ENCODE results near the gene ARMH4. TPM values are rescaled to one million over a fixed set of nuclear protein-coding genes. Genes with fewer than 3 reads are reported as not detected.

Gene ARMH4
- total RNA-seq, 2 donors from 2014 or later = 2.4 to 45.1 TPM

DNA sequence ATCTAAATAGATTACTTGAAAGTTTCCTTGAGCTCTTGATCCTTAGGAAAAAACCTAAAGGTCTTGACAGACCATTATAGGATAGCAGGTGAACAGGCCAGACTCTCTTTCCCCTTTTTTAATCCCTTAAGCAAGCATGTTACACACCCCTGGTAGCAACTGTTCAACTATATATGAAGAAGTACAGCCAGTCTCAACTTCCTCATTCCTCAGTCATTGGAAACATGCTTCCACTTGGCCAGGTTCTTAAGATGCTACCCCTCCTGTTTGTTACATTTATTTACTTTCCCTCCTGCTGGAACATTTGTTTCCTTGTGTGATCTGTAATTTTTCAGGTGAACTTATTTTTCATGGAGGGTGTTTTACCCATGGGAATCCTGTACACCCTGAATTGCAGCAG lies 124.1 kb downstream of the ARMH4 start:
- Histone ChIP-seq H3K36me3 (no peaks in the 10 kb centered on the region), H3K27ac (no peak overlapping the region), H3K4me1 (replicated peaks) (no peaks in the 10 kb centered on the region), H3K27me3 (replicated peaks; ENCODE audit: insufficient read depth) (no peaks in the 10 kb centered on the region), H3K9me3 (no peaks in the 10 kb centered on the region), H3K4me3 (no peak overlapping the region)
- no peak for DNase-seq (ENCODE audit: low spot score)
- peak; percentile 36 for TF ChIP-seq POLR2AphosphoS5 (IDR thresholded peaks at IDR 0.05)
- TF ChIP-seq, protein P1, sequence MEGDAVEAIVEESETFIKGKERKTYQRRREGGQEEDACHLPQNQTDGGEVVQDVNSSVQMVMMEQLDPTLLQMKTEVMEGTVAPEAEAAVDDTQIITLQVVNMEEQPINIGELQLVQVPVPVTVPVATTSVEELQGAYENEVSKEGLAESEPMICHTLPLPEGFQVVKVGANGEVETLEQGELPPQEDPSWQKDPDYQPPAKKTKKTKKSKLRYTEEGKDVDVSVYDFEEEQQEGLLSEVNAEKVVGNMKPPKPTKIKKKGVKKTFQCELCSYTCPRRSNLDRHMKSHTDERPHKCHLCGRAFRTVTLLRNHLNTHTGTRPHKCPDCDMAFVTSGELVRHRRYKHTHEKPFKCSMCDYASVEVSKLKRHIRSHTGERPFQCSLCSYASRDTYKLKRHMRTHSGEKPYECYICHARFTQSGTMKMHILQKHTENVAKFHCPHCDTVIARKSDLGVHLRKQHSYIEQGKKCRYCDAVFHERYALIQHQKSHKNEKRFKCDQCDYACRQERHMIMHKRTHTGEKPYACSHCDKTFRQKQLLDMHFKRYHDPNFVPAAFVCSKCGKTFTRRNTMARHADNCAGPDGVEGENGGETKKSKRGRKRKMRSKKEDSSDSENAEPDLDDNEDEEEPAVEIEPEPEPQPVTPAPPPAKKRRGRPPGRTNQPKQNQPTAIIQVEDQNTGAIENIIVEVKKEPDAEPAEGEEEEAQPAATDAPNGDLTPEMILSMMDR (IDR thresholded peaks at IDR 0.05) = no peak
- intact Hi-C loops (cut with DNase I) = no loop called here

DNA sequence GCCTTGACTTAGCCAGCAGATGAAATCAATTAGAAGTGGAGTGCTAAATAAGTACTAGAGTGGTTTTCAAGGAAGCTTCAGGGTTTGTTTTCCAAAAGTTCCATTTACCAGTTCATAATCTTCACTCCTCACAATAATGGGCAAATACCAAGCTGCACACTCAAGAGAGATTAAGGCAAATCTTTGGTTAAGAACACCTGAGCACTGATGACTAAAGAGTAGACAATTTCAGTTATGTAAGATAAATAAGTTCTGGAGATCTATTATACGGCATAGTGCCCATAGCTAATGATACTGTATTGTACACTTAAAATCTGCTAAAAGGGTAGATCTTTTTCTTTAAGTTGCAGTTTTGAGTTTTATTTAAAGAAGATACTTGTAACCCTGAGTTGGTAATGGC lies 125.0 kb downstream of the ARMH4 start:
- H3K36me3 ChIP-seq = no peaks in the 10 kb centered on the region
- DNase-seq (ENCODE audit: low spot score) = no peak
- H3K27ac ChIP-seq = no peak overlapping the region
- intact Hi-C loops (cut with DNase I) = no loop called here
- no peak overlapping the region for H3K4me3 ChIP-seq
- no peaks in the 10 kb centered on the region for H3K4me1 ChIP-seq (replicated peaks)
- WGBS = 95% methylated on average over 1 of the region's 1 CpG
- TF ChIP-seq, protein P1 (IDR thresholded peaks at IDR 0.05) = no peak
- TF ChIP-seq POLR2A (IDR thresholded peaks at IDR 0.05) (no peak), POLR2AphosphoS5 (IDR thresholded peaks at IDR 0.05) (no peak)
- no peaks in the 10 kb centered on the region for H3K27me3 ChIP-seq (replicated peaks; ENCODE audit: insufficient read depth)
- no peaks in the 10 kb centered on the region for H3K9me3 ChIP-seq

DNA sequence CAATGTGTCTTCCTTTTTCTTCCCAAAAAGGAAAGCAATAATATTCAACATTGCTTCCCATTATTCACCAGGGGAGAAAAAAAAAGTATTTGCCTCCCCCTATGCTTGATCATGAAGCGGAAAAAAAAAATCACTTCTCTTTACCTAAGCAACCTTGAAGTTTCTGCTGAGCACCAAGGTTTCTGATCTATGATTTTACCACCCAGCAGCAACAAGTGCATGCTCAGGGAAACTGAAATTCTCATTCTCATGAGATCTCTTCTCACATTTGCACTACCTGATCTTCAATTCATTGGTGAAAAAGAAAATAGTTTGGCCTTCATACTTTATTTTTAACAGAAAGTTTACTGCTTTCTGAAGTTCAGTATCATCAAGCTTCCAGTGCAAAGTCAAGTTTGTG lies 125.8 kb downstream of the ARMH4 start:
- TF ChIP-seq POLR2AphosphoS5 (IDR thresholded peaks at IDR 0.05) (no peak), POLR2A (IDR thresholded peaks at IDR 0.05) (no peak)
- TF ChIP-seq, protein P1 (IDR thresholded peaks at IDR 0.05) = no peak
- no peaks in the 10 kb centered on the region for H3K27me3 ChIP-seq (replicated peaks; ENCODE audit: insufficient read depth)
- 98% methylated on average over 1 of the region's 1 CpG for WGBS
- intact Hi-C loops (cut with DNase I) = no loop called here
- no peaks in the 10 kb centered on the region for H3K36me3 ChIP-seq
- no peak overlapping the region for H3K27ac ChIP-seq
- DNase-seq (ENCODE audit: low spot score) = no peak
- H3K4me1 ChIP-seq (replicated peaks) = no peaks in the 10 kb centered on the region
- no peak overlapping the region for H3K4me3 ChIP-seq
- no peaks in the 10 kb centered on the region for H3K9me3 ChIP-seq

DNA sequence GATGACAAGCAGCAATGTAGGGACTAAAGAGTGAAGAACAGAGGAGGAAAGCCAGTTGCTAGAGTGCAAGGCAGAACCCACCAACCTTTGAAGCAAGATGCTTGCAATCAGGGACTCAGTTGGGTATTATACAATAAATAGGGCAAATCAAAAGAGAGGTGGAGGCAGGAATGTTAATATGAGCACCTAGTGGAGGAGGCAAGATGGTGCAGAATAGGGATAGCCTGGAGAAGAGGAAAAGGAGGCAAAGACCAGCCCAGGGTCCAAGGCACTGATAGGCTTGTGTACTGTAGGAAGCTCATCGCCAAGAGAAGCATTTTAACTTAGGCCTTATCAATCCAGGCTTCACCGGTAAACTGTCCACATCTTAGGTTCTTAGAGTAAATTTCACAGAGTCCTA lies 137.2 kb downstream of the ARMH4 start:
- no peaks in the 10 kb centered on the region for H3K4me1 ChIP-seq (replicated peaks)

DNA sequence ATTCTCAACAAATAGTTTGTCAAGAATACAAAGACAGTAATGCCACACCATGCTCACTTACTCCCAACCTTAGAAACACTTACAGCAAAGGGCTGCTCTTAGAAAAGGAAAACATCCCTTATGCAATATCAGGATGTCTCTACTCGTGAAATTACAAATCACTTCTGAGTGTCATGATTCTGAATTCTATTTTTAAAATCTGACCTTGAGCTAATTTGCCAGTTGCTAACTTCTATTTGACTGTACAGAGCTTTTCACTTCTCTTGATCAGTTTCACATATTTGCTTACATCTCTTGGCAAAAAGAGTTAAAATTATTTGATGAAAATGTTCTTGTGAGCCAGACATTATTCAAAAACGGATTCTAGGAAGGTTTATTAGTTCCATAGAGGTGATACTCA lies 149.4 kb downstream of the ARMH4 start:
- H3K4me3 ChIP-seq = no peak overlapping the region
- no peak for TF ChIP-seq POLR2A (IDR thresholded peaks at IDR 0.05)
- H3K27ac ChIP-seq = no peak overlapping the region
- intact Hi-C loops (cut with DNase I) = loop anchor here (5.0 kb wide), 1 partner anchor 50 kb away; no protein-coding TSS in a partner anchor
- no peak for DNase-seq (ENCODE audit: low spot score)
- H3K9me3 ChIP-seq = no peaks in the 10 kb centered on the region
- H3K36me3 ChIP-seq = no peaks in the 10 kb centered on the region
- 73% methylated on average over 2 of the region's 2 CpGs for WGBS
- H3K4me1 ChIP-seq (replicated peaks) = no peaks in the 10 kb centered on the region
- no peaks in the 10 kb centered on the region for H3K27me3 ChIP-seq (replicated peaks; ENCODE audit: insufficient read depth)

More for the DNA sequence above, 137.2 kb downstream of the ARMH4 start:
- H3K27me3 ChIP-seq (replicated peaks; ENCODE audit: insufficient read depth) = no peaks in the 10 kb centered on the region
- 96% methylated on average over 2 of the region's 2 CpGs for WGBS
- no peak for DNase-seq (ENCODE audit: low spot score)
- no peak overlapping the region for H3K27ac ChIP-seq
- TF ChIP-seq, protein P1 (IDR thresholded peaks at IDR 0.05) = no peak
- TF ChIP-seq POLR2A (IDR thresholded peaks at IDR 0.05) = no peak
- TF ChIP-seq POLR2AphosphoS5 (IDR thresholded peaks at IDR 0.05) = no peak
- H3K4me3 ChIP-seq = no peak overlapping the region
- H3K36me3 ChIP-seq = no peaks in the 10 kb centered on the region
- intact Hi-C loops (cut with DNase I) = no loop called here
- no peaks in the 10 kb centered on the region for H3K9me3 ChIP-seq

Data from prostate gland (tissue), 2 donors.